Stomach smooth muscle (tissue), 2 donors: ENCODE results near the gene TMPRSS3.

Experiments
- H3K27ac ChIP-seq: one replicate; pipeline ENCODE4 v1.7.0; 2013; ENCODE audit warnings: mild to moderate bottlenecking, low read length, inconsistent platforms
- H3K27me3 ChIP-seq, 2 donors: one replicate each; pipeline ENCODE4 v1.7.0; 2013; ENCODE audit warnings: low read length in 2 of 2; ENCODE audit not compliant: insufficient read depth in 2 of 2, control insufficient read depth in 1 of 2
- H3K36me3 ChIP-seq, 2 donors: one replicate each; pipeline ENCODE4 v1.7.0; 2013; ENCODE audit warnings: low read length in 2 of 2; ENCODE audit not compliant: control insufficient read depth in 2 of 2, insufficient read depth in 2 of 2
- H3K4me1 ChIP-seq: one replicate; pipeline ENCODE4 v1.7.0; 2013; ENCODE audit warnings: low read length; ENCODE audit not compliant: control insufficient read depth, insufficient read depth
- H3K4me3 ChIP-seq, 2 donors: one replicate each; pipeline ENCODE4 v1.7.0; 2013; ENCODE audit warnings: low read length in 2 of 2
- H3K9ac ChIP-seq, 2 donors: one replicate each; pipeline ENCODE4 v1.7.0; 2013; ENCODE audit warnings: low read length in 2 of 2, mild to moderate bottlenecking in 1 of 2
- H3K9me3 ChIP-seq, 2 donors: one replicate each; pipeline ENCODE4 v1.7.0; 2013; ENCODE audit warnings: low read length in 2 of 2; ENCODE audit not compliant: control insufficient read depth in 2 of 2
- donor health status: healthy.
- donor health status: Pancreatic carcinoma.

TMPRSS3 gene

GRCh38 chr21:42343101-42343500 lies 52.8 kb downstream of the TMPRSS3 start:
- Histone ChIP-seq H3K27ac (no peak overlapping the region), H3K4me1 (peaks cover under 1% of the 10 kb centered on the region), H3K9me3 (no peaks in the 10 kb centered on the region), H3K9ac (no peak overlapping the region), H3K36me3 (no peaks in the 10 kb centered on the region), H3K27me3 (peaks cover 0 to 6% of the 10 kb centered on the region in 2 donors), H3K4me3 (no peak overlapping the region)

GRCh38 chr21:42341776-42342542 lies 53.9 kb downstream of the TMPRSS3 start:
- no peaks in the 10 kb centered on the region for H3K27me3 ChIP-seq
- no peak overlapping the region for H3K9ac ChIP-seq
- peaks cover 3% of the 10 kb centered on the region for H3K4me1 ChIP-seq
- H3K9me3 ChIP-seq, result no peaks in the 10 kb centered on the region
- H3K36me3 ChIP-seq, result no peaks in the 10 kb centered on the region
- H3K27ac ChIP-seq, result no peak overlapping the region
- H3K4me3 ChIP-seq, result no peak overlapping the region

GRCh38 chr21:42340187-42341050 lies 55.4 kb downstream of the TMPRSS3 start:
- Histone ChIP-seq H3K36me3 (no peaks in the 10 kb centered on the region), H3K4me3 (no peak overlapping the region), H3K4me1 (peaks cover 3% of the 10 kb centered on the region), H3K27me3 (peaks cover 0 to 2% of the 10 kb centered on the region in 2 donors), H3K9me3 (no peaks in the 10 kb centered on the region), H3K9ac (no peak overlapping the region), H3K27ac (no peak overlapping the region)

GRCh38 chr21:42338729-42339715 lies 56.8 kb downstream of the TMPRSS3 start:
- no peak overlapping the region for H3K27ac ChIP-seq
- no peak overlapping the region for H3K9ac ChIP-seq
- peaks cover 3% of the 10 kb centered on the region for H3K4me1 ChIP-seq
- H3K36me3 ChIP-seq, result no peaks in the 10 kb centered on the region
- H3K4me3 ChIP-seq, result no peak overlapping the region
- peaks cover 0 to 2% of the 10 kb centered on the region in 2 donors for H3K27me3 ChIP-seq
- H3K9me3 ChIP-seq, result no peaks in the 10 kb centered on the region

GRCh38 chr21:42337830-42338728 lies 57.8 kb downstream of the TMPRSS3 start:
- H3K36me3 ChIP-seq, result no peaks in the 10 kb centered on the region
- H3K9me3 ChIP-seq, result no peaks in the 10 kb centered on the region
- H3K27ac ChIP-seq, result no peak overlapping the region
- H3K27me3 ChIP-seq, result peaks cover 0 to 2% of the 10 kb centered on the region in 2 donors
- H3K9ac ChIP-seq, result no peak overlapping the region
- H3K4me3 ChIP-seq, result peak overlapping the region in 1 of 2 donors; percentile 22
- peaks cover 3% of the 10 kb centered on the region for H3K4me1 ChIP-seq

GRCh38 chr21:42337276-42337675 lies 58.6 kb downstream of the TMPRSS3 start:
- peaks cover 3% of the 10 kb centered on the region for H3K4me1 ChIP-seq
- peaks cover 0 to 6% of the 10 kb centered on the region in 2 donors for H3K27me3 ChIP-seq
- H3K27ac ChIP-seq, result no peak overlapping the region
- H3K36me3 ChIP-seq, result no peaks in the 10 kb centered on the region
- H3K9ac ChIP-seq, result no peak overlapping the region
- H3K4me3 ChIP-seq, result no peak overlapping the region
- H3K9me3 ChIP-seq, result peaks cover 0 to under 1% of the 10 kb centered on the region in 2 donors

- H3K27ac ChIP-seq, result no peak overlapping the region
- H3K9me3 ChIP-seq, result peaks cover 7 to 8% of the 10 kb centered on the region in 2 donors
- H3K9ac ChIP-seq, result no peak overlapping the region
- peaks cover 3% of the 10 kb centered on the region for H3K4me1 ChIP-seq
- H3K4me3 ChIP-seq, result no peak overlapping the region
- H3K36me3 ChIP-seq, result no peaks in the 10 kb centered on the region
- peaks cover 0 to 6% of the 10 kb centered on the region in 2 donors for H3K27me3 ChIP-seq
Measured at GRCh38 chr21:42336054-42336453, 59.8 kb downstream of the TMPRSS3 start.

GRCh38 chr21:42332557-42333317 lies 63.1 kb downstream of the TMPRSS3 start:
- Histone ChIP-seq H3K4me1 (no peaks in the 10 kb centered on the region), H3K9ac (no peak overlapping the region), H3K27me3 (peaks cover 0 to 6% of the 10 kb centered on the region in 2 donors), H3K36me3 (no peaks in the 10 kb centered on the region), H3K9me3 (peaks cover 8 to 9% of the 10 kb centered on the region in 2 donors), H3K27ac (no peak overlapping the region), H3K4me3 (no peak overlapping the region)

- H3K36me3 ChIP-seq, result no peaks in the 10 kb centered on the region
- H3K4me3 ChIP-seq, result no peak overlapping the region
- no peak overlapping the region for H3K9ac ChIP-seq
- H3K27ac ChIP-seq, result no peak overlapping the region
- peaks cover 8 to 9% of the 10 kb centered on the region in 2 donors for H3K9me3 ChIP-seq
- no peaks in the 10 kb centered on the region for H3K4me1 ChIP-seq
- H3K27me3 ChIP-seq, result peaks cover 0 to 6% of the 10 kb centered on the region in 2 donors
Measured at GRCh38 chr21:42331660-42332059, 64.2 kb downstream of the TMPRSS3 start.
